ENCODE results near the gene TMEM202.
"Not testable (repeated sequence)": the region's sequence is repeated elsewhere in the genome, so short reads cannot be mapped to it uniquely, and the experiment has no call there.

TMEM202 gene

DNA sequence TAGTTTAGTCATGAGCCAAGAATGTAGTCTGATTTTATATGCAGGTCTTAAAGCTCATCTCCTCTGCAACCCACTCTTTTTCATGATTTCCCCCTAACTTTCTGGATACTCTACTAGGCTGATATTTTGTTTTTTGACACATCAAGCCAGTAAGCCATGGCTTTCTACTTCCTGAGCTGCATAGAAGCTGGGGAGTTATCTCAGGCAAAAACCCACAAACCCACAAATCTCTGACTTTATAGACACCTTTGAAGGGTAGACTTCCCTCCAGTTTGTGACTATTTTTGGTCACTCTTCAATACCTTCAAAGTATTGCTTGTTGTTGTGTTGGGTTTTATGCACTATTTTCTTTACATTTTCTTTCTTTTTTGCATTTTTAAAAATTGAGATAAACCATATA lies 28.6 kb downstream of the TMEM202 start:
- DNase-seq (ENCODE audit: low read depth): no peak
- TF ChIP-seq, protein P1, sequence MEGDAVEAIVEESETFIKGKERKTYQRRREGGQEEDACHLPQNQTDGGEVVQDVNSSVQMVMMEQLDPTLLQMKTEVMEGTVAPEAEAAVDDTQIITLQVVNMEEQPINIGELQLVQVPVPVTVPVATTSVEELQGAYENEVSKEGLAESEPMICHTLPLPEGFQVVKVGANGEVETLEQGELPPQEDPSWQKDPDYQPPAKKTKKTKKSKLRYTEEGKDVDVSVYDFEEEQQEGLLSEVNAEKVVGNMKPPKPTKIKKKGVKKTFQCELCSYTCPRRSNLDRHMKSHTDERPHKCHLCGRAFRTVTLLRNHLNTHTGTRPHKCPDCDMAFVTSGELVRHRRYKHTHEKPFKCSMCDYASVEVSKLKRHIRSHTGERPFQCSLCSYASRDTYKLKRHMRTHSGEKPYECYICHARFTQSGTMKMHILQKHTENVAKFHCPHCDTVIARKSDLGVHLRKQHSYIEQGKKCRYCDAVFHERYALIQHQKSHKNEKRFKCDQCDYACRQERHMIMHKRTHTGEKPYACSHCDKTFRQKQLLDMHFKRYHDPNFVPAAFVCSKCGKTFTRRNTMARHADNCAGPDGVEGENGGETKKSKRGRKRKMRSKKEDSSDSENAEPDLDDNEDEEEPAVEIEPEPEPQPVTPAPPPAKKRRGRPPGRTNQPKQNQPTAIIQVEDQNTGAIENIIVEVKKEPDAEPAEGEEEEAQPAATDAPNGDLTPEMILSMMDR (IDR thresholded peaks at IDR 0.05; ENCODE audit: control insufficient read depth, insufficient read depth, low read depth, low read length, missing control alignments): no peak
- no peak overlapping the region for H3K4me3 ChIP-seq (ENCODE audit: control insufficient read depth, low read depth, low read length)

DNA sequence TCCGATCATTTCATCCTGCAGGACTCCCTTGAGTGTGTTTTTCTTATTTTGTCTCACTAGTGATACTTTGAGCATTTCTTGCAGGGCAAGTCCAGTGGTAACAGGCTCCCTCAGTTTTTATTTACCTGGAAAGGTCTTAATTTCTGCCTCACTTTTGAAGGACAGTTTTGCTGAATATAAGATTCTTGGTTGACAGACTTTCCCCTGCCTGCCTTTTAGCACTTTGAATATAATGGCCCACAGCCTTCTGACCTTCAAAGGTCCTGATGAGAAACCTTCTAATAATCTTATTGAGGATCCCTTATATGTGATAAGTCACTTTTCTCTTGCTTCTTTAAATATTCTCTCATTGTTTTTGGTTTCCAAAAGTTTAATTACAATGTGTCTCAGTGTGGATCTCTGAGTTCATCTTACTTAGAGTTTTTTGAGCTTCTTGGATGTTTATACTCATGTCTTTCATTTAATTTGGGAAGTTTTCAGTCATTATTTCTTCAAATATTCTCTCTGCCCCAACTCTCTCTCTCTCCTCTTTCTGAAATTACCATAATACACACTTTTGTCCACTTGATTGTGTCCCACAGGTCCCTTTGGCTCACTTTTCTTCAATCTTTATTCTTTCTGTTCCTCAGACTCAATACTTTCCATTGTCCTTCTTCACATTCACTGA lies 39.7 kb downstream of the TMEM202 start:
- TF ChIP-seq, protein P1 (IDR thresholded peaks at IDR 0.05; ENCODE audit: control insufficient read depth, insufficient read depth, low read depth, low read length, missing control alignments): no peak

DNA sequence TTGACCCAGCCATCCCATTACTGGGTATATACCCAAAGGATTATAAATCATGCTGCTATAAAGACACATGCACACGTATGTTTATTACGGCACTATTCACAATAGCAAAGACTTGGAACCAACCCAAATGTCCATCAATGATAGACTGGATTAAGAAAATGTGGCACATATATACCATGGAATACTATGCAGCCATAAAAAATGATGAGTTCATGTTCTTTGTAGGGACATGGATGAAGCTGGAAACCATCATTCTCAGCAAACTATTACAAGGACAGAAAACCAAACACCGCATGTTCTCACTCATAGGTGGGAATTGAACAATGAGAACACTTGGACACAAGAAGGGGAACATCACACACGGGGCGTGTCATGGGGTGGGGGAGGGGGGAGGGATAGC lies 44.7 kb downstream of the TMEM202 start:
- H3K4me3 ChIP-seq (ENCODE audit: control insufficient read depth, low read depth, low read length); DNase-seq (ENCODE audit: low read depth): not testable (repeated sequence)

More for the DNA sequence above, 39.7 kb downstream of the TMEM202 start:
- DNase-seq (ENCODE audit: low read depth): no peak
- H3K4me3 ChIP-seq (ENCODE audit: control insufficient read depth, low read depth, low read length): no peak overlapping the region

DNA sequence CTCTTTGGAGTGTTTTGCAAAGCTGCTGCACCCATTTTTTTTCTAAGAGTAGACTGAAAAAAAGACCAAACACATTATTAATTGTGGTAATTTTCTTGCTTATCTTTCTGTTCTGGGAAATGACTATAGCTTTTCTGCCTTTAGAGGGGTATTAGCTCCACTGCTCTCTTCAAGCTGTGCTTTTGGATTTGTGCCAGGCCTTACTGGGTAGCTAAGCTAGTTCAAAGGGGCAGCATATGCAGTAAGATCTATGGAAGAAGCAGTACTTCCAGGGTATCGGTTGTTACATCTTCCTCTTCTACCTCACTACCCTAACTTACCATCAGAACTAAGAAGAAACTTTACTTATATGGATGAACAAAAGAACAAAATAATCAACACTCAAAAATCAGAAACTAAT lies 47.3 kb downstream of the TMEM202 start:
- DNase-seq (ENCODE audit: low read depth): no peak
- TF ChIP-seq, protein P1 (IDR thresholded peaks at IDR 0.05; ENCODE audit: control insufficient read depth, insufficient read depth, low read depth, low read length, missing control alignments): no peak
- no peak overlapping the region for H3K4me3 ChIP-seq (ENCODE audit: control insufficient read depth, low read depth, low read length)

DNA sequence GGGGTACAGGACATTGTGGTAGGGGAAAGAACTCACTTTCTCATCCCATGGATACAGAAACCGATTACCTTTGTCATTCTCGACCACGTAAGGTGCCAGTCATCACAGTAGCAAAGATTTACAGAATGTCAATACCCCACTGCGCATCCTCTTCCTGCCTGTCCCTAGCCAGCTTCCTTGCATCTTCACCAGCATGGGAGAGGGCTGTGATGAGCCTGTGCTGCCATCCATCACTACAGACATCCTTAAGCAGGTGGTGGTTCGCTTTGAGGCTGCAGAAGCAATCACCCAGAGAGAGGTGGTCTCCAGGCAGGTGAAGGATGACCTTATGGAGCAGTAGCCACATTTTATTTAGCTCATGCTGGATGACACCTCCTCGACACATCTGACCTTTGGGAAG lies 52.7 kb downstream of the TMEM202 start:
- TF ChIP-seq, protein P1 (IDR thresholded peaks at IDR 0.05; ENCODE audit: control insufficient read depth, insufficient read depth, low read depth, low read length, missing control alignments): no peak
- no peak for DNase-seq (ENCODE audit: low read depth)
- H3K4me3 ChIP-seq (ENCODE audit: control insufficient read depth, low read depth, low read length): no peak overlapping the region

DNA sequence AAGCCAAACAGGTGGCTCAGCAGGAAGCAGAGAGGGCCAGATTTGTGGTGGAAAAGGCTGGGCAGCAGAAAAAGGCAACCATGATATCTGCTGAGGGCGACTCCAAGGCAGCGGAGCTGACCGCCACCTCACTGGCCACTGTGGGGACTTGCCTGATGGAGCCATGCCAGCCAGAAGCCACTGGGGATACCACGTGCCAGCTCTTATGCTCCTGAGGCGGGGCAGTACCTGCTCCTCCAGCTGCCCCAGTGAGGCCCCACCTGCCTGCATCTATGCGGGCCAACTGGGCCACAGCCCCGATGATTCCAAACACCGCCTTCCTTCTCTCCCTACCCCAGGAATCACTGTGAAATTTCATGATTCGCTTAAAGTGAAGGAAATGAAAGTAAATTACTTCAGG lies 53.1 kb downstream of the TMEM202 start:
- DNase-seq (ENCODE audit: low read depth): no peak
- H3K4me3 ChIP-seq (ENCODE audit: control insufficient read depth, low read depth, low read length): no peak overlapping the region
- TF ChIP-seq, protein P1 (IDR thresholded peaks at IDR 0.05; ENCODE audit: control insufficient read depth, insufficient read depth, low read depth, low read length, missing control alignments): no peak

DNA sequence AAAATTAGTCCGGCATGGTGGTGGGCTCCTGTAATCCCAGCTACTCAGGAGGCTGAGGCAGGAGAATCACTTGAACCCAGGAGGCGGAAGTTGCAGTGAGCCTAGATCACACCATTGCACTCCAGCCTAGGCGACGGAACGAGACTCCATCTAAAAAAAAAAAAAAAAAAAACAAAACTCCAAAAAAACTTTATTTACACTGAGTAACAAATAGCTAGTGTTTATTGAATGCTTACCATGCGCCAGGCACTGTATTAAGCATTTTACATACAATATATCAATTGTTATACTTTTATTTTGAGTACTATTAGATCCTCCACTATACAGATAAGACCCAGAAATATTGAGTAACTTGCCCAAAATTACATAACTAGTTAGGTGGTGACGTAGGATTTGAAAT lies 58.6 kb downstream of the TMEM202 start:
- no peak for DNase-seq (ENCODE audit: low read depth)
- TF ChIP-seq, protein P1 (IDR thresholded peaks at IDR 0.05; ENCODE audit: control insufficient read depth, insufficient read depth, low read depth, low read length, missing control alignments): no peak
- H3K4me3 ChIP-seq (ENCODE audit: control insufficient read depth, low read depth, low read length): no peak overlapping the region

Data from AG09309 (cell line).